HL-60 (cell line): Measurements from ENCODE around the gene SRGAP3.

Experiments used
- CTCF ChIP-seq: IDR thresholded peaks from one replicate; pipeline ENCODE4 v1.5.1; 2011; ENCODE audit warnings: low read length, control low read depth, inconsistent platforms; ENCODE audit not compliant: insufficient read depth
- POLR2AphosphoS5 ChIP-seq: IDR thresholded peaks from 2 replicates; pipeline ENCODE4 v1.6.1; 2012; ENCODE audit warnings: low read depth
- TF ChIP-seq, protein P1 (sequence below): IDR thresholded peaks from 2 replicates; pipeline ENCODE4 v1.6.1; 2012; ENCODE audit warnings: low read depth; ENCODE audit not compliant: insufficient replicate concordance

GRCh38 chr3:9100513-9100894 lies 148.9 kb downstream of the SRGAP3 start:
- TF ChIP-seq CTCF (no peak), POLR2AphosphoS5 (no peak)
- TF ChIP-seq, protein P1, sequence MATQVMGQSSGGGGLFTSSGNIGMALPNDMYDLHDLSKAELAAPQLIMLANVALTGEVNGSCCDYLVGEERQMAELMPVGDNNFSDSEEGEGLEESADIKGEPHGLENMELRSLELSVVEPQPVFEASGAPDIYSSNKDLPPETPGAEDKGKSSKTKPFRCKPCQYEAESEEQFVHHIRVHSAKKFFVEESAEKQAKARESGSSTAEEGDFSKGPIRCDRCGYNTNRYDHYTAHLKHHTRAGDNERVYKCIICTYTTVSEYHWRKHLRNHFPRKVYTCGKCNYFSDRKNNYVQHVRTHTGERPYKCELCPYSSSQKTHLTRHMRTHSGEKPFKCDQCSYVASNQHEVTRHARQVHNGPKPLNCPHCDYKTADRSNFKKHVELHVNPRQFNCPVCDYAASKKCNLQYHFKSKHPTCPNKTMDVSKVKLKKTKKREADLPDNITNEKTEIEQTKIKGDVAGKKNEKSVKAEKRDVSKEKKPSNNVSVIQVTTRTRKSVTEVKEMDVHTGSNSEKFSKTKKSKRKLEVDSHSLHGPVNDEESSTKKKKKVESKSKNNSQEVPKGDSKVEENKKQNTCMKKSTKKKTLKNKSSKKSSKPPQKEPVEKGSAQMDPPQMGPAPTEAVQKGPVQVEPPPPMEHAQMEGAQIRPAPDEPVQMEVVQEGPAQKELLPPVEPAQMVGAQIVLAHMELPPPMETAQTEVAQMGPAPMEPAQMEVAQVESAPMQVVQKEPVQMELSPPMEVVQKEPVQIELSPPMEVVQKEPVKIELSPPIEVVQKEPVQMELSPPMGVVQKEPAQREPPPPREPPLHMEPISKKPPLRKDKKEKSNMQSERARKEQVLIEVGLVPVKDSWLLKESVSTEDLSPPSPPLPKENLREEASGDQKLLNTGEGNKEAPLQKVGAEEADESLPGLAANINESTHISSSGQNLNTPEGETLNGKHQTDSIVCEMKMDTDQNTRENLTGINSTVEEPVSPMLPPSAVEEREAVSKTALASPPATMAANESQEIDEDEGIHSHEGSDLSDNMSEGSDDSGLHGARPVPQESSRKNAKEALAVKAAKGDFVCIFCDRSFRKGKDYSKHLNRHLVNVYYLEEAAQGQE = no peak
